GM23248 (cell line): ENCODE results near the gene CCDC187. TPM values are rescaled to one million over a fixed set of nuclear protein-coding genes. Genes with fewer than 3 reads are reported as not detected.

ENCODE experiments used
- DNase-seq: peaks from one replicate; pipeline ENCODE4 v3.0.0-alpha.2; 2015
- H2AFZ ChIP-seq: fragments of 200-600 bp; sonication (generic); 2 replicates; pipeline ENCODE4 v1.6.1; 2016; ENCODE audit warnings: antibody characterized with exemption
- H3F3A ChIP-seq: fragments of 200-600 bp; sonication (generic); 2 replicates; pipeline ENCODE4 v1.6.1; 2016; ENCODE audit warnings: mild to moderate bottlenecking, antibody characterized with exemption, mixed run types; ENCODE audit not compliant: insufficient read depth
- H3K27ac ChIP-seq: fragments of 200-600 bp; sonication (generic); 2 replicates; pipeline ENCODE4 v1.5.1; 2016; ENCODE audit warnings: mild to moderate bottlenecking
- H3K27me3 ChIP-seq: fragments of 200-600 bp; sonication (generic); replicated peaks from 2 replicates; pipeline ENCODE4 v1.6.1; 2016; ENCODE audit warnings: mild to moderate bottlenecking; ENCODE audit not compliant: insufficient read depth
- H3K36me3 ChIP-seq: fragments of 200-600 bp; sonication (generic); 2 replicates; pipeline ENCODE4 v1.6.1; 2016; ENCODE audit warnings: low read depth, mild to moderate bottlenecking
- H3K4me1 ChIP-seq: fragments of 200-600 bp; sonication (generic); 2 replicates; pipeline ENCODE4 v1.6.1; 2016; ENCODE audit warnings: mild to moderate bottlenecking; ENCODE audit not compliant: insufficient read depth
- H3K4me2 ChIP-seq: fragments of 200-600 bp; sonication (generic); one replicate; pipeline ENCODE4 v1.6.1; 2016; ENCODE audit warnings: mild to moderate bottlenecking; ENCODE audit not compliant: unreplicated experiment
- H3K4me3 ChIP-seq: fragments of 200-600 bp; sonication (generic); 2 replicates; pipeline ENCODE4 v1.5.1; 2016; ENCODE audit warnings: mild to moderate bottlenecking
- H3K79me2 ChIP-seq: fragments of 200-600 bp; sonication (generic); 2 replicates; pipeline ENCODE4 v1.6.1; 2016; ENCODE audit warnings: mild to moderate bottlenecking; ENCODE audit not compliant: insufficient read depth
- H3K9ac ChIP-seq: fragments of 200-600 bp; sonication (generic); 2 replicates; pipeline ENCODE4 v1.6.1; 2016; ENCODE audit warnings: mild to moderate bottlenecking
- H3K9me2 ChIP-seq: fragments of 200-600 bp; sonication (generic); 2 replicates; pipeline ENCODE4 v1.6.1; 2016; ENCODE audit warnings: mixed run types, mild to moderate bottlenecking, moderate library complexity; ENCODE audit not compliant: insufficient read depth
- H3K9me3 ChIP-seq: fragments of 200-600 bp; sonication (generic); one replicate; pipeline ENCODE4 v1.6.1; 2017; ENCODE audit warnings: low read depth
- H4K20me1 ChIP-seq: fragments of 200-600 bp; sonication (generic); 2 replicates; pipeline ENCODE4 v1.6.0; 2016; ENCODE audit not compliant: insufficient read depth
- EZH2 ChIP-seq: fragments of 200-600 bp; sonication (generic); IDR thresholded peaks from 2 replicates; pipeline ENCODE4 v1.6.1; 2018; ENCODE audit warnings: antibody characterized with exemption, mild to moderate bottlenecking; ENCODE audit not compliant: insufficient read depth, poor library complexity, severe bottlenecking
- EZH2phosphoT487 ChIP-seq: fragments of 200-600 bp; sonication (generic); IDR thresholded peaks from 2 replicates; pipeline ENCODE4 v1.6.1; 2018; ENCODE audit warnings: antibody characterized with exemption, moderate library complexity, mild to moderate bottlenecking, low read depth; ENCODE audit not compliant: insufficient read depth
- WGBS, 2 experiments: methylation state at CpG; one replicate each; pipeline ENCODE4 v1.1.6; 2015 to 2017; ENCODE audit warnings: low lambda C conversion rate in 2 of 2, low coverage in 1 of 2; ENCODE audit errors: missing lambda C conversion rate in 2 of 2; 5-methylcytosine and 5-hydroxymethylcytosine counted together
- in situ Hi-C: fragments of 300-500 bp; cut with MboI; formaldehyde crosslinking; loops from 2 replicates; pipeline ENCODE4 v1.15.0; 2020
- polyA plus RNA-seq: library from polyadenylated mRNA; unstranded; fragments of >200 nt; fragmentation: Nextera tagmentation; extraction: Ambion mirVana; gene quantifications from 2 replicates; pipeline ENCODE4 v1.2.1, GENCODE V29; 2016
- total RNA-seq: library from RNA; depleted of rRNA; stranded (reverse); fragments of >200 nt; shearing (Covaris generic); gene quantifications from 2 replicates; pipeline ENCODE4 v1.2.3, GENCODE V29; 2014

The CCDC187 gene
- total and polyA plus RNA-seq, 2 experiments from 2014 or later = not detected

GRCh38 chr9:136235171-136235570 is 68.7 kb downstream of the CCDC187 start:
- in situ Hi-C loops = no loop called here
- TF ChIP-seq EZH2phosphoT487 = no peak
- no peak for TF ChIP-seq EZH2
- no peaks in the 10 kb centered on the region for H3F3A ChIP-seq
- no peak overlapping the region for H2AFZ ChIP-seq
- no peaks in the 10 kb centered on the region for H3K9me3 ChIP-seq
- no peaks in the 10 kb centered on the region for H3K4me1 ChIP-seq
- DNase-seq = no peak
- H3K9me2 ChIP-seq = no peaks in the 10 kb centered on the region
- no peaks in the 10 kb centered on the region for H3K27me3 ChIP-seq
- H4K20me1 ChIP-seq = no peaks in the 10 kb centered on the region
- H3K9ac ChIP-seq = no peak overlapping the region
- no peak overlapping the region for H3K4me3 ChIP-seq
- 94% methylated on average over 16 to 17 of the region's 17 CpGs for WGBS, 2 experiments
- H3K79me2 ChIP-seq = peaks cover 3% of the 10 kb centered on the region; the same call in 1 of the 2 replicates
- H3K27ac ChIP-seq = no peak overlapping the region
- no peak overlapping the region for H3K4me2 ChIP-seq
- no peaks in the 10 kb centered on the region for H3K36me3 ChIP-seq

GRCh38 chr9:136234597-136234996 is 69.3 kb downstream of the CCDC187 start:
- DNase-seq = no peak

GRCh38 chr9:136233868-136234267 is 70.0 kb downstream of the CCDC187 start:
- Histone ChIP-seq H3K36me3 (no peaks in the 10 kb centered on the region), H3F3A (no peaks in the 10 kb centered on the region), H3K27me3 (no peaks in the 10 kb centered on the region), H3K4me1 (no peaks in the 10 kb centered on the region), H3K9me2 (no peaks in the 10 kb centered on the region), H4K20me1 (no peaks in the 10 kb centered on the region), H3K9ac (no peak overlapping the region), H3K4me2 (no peak overlapping the region), H3K79me2 (peaks cover 3% of the 10 kb centered on the region; the same call in 1 of the 2 replicates), H2AFZ (no peak overlapping the region), H3K4me3 (no peak overlapping the region), H3K9me3 (no peaks in the 10 kb centered on the region), H3K27ac (no peak overlapping the region)
- no peak for DNase-seq
- WGBS, 2 experiments = 81 to 84% methylated on average over 14 of the region's 14 CpGs
- in situ Hi-C loops = no loop called here
- TF ChIP-seq EZH2phosphoT487 (no peak), EZH2 (no peak)

More at GRCh38 chr9:136234597-136234996, 69.3 kb downstream of the CCDC187 start:
- WGBS, 2 experiments = 96% methylated on average over 16 to 21 of the region's 21 CpGs
- no peak for TF ChIP-seq EZH2phosphoT487
- TF ChIP-seq EZH2 = no peak
- Histone ChIP-seq H3K4me3 (no peak overlapping the region), H3K4me2 (no peak overlapping the region), H3K79me2 (peaks cover 3% of the 10 kb centered on the region; the same call in 1 of the 2 replicates), H2AFZ (no peak overlapping the region), H3K9ac (no peak overlapping the region), H4K20me1 (no peaks in the 10 kb centered on the region), H3F3A (no peaks in the 10 kb centered on the region), H3K27ac (no peak overlapping the region), H3K9me3 (no peaks in the 10 kb centered on the region), H3K9me2 (no peaks in the 10 kb centered on the region), H3K36me3 (no peaks in the 10 kb centered on the region), H3K4me1 (no peaks in the 10 kb centered on the region), H3K27me3 (no peaks in the 10 kb centered on the region)
- in situ Hi-C loops = no loop called here

- H2AFZ ChIP-seq = no peak overlapping the region
- peaks cover 3% of the 10 kb centered on the region; the same call in 1 of the 2 replicates for H3K79me2 ChIP-seq
- H3K27ac ChIP-seq = no peak overlapping the region
- no peak overlapping the region for H3K9ac ChIP-seq
- H4K20me1 ChIP-seq = no peaks in the 10 kb centered on the region
- H3K4me2 ChIP-seq = no peak overlapping the region
- in situ Hi-C loops = no loop called here
- no peak for DNase-seq
- H3K27me3 ChIP-seq = no peaks in the 10 kb centered on the region
- no peaks in the 10 kb centered on the region for H3F3A ChIP-seq
- TF ChIP-seq EZH2phosphoT487 = no peak
- TF ChIP-seq EZH2 = no peak
- 87 to 90% methylated on average over 15 of the region's 15 CpGs for WGBS, 2 experiments
- H3K4me1 ChIP-seq = peaks cover 2% of the 10 kb centered on the region
- no peaks in the 10 kb centered on the region for H3K9me2 ChIP-seq
- no peaks in the 10 kb centered on the region for H3K36me3 ChIP-seq
- no peaks in the 10 kb centered on the region for H3K9me3 ChIP-seq
- H3K4me3 ChIP-seq = no peak overlapping the region
Observed at GRCh38 chr9:136233411-136233810, 70.5 kb downstream of the CCDC187 start.

DNA sequence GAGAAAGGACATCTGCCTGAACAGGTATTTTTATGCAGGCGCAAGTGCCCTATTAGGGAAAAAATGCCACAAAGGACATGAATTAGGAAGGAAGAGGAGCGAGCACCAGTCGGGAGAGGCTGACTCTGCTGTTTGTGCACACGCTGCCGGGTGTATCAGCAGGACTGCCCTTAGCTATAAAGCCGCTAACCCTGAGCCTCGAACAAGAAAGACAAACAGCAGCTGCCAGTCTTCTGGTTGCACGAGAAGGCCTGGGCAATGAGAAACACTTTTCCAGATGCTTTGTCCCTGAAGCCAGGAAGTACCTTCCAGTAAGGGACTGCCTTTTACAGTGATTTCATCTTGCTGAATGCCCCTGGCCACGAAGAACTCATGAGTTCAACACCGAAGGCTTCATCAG is 70.9 kb downstream of the CCDC187 start:
- Histone ChIP-seq H3K9me3 (no peaks in the 10 kb centered on the region), H3K79me2 (peaks cover 3% of the 10 kb centered on the region; the same call in 1 of the 2 replicates), H4K20me1 (no peaks in the 10 kb centered on the region), H3K27ac (no peak overlapping the region), H3K9me2 (no peaks in the 10 kb centered on the region), H3K4me2 (no peak overlapping the region), H3K4me3 (no peak overlapping the region), H3F3A (no peaks in the 10 kb centered on the region), H3K9ac (no peak overlapping the region), H3K36me3 (no peaks in the 10 kb centered on the region), H3K27me3 (no peaks in the 10 kb centered on the region), H3K4me1 (peaks cover 6% of the 10 kb centered on the region), H2AFZ (no peak overlapping the region)
- no peak for DNase-seq
- no peak for TF ChIP-seq EZH2phosphoT487
- no peak for TF ChIP-seq EZH2
- in situ Hi-C loops = no loop called here
- WGBS, 2 experiments = 87% methylated on average over 10 of the region's 10 CpGs
